K562 treated with DMSO at 1 percent for 12 hours (cell line): ENCODE results near the gene HERC2. TPM values are rescaled to one million over a fixed set of nuclear protein-coding genes. Genes with fewer than 3 reads are reported as not detected.

ENCODE experiments used
- total RNA-seq: library from RNA; unstranded; fragments of 300-600 nt; gene quantifications from 2 replicates; pipeline ENCODE4 v1.2.3, GENCODE V29; 2022; ENCODE audit not compliant: insufficient read depth

The HERC2 gene, protein sequence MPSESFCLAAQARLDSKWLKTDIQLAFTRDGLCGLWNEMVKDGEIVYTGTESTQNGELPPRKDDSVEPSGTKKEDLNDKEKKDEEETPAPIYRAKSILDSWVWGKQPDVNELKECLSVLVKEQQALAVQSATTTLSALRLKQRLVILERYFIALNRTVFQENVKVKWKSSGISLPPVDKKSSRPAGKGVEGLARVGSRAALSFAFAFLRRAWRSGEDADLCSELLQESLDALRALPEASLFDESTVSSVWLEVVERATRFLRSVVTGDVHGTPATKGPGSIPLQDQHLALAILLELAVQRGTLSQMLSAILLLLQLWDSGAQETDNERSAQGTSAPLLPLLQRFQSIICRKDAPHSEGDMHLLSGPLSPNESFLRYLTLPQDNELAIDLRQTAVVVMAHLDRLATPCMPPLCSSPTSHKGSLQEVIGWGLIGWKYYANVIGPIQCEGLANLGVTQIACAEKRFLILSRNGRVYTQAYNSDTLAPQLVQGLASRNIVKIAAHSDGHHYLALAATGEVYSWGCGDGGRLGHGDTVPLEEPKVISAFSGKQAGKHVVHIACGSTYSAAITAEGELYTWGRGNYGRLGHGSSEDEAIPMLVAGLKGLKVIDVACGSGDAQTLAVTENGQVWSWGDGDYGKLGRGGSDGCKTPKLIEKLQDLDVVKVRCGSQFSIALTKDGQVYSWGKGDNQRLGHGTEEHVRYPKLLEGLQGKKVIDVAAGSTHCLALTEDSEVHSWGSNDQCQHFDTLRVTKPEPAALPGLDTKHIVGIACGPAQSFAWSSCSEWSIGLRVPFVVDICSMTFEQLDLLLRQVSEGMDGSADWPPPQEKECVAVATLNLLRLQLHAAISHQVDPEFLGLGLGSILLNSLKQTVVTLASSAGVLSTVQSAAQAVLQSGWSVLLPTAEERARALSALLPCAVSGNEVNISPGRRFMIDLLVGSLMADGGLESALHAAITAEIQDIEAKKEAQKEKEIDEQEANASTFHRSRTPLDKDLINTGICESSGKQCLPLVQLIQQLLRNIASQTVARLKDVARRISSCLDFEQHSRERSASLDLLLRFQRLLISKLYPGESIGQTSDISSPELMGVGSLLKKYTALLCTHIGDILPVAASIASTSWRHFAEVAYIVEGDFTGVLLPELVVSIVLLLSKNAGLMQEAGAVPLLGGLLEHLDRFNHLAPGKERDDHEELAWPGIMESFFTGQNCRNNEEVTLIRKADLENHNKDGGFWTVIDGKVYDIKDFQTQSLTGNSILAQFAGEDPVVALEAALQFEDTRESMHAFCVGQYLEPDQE (N-terminal part only)
- total RNA-seq = 26.8 and 60.3 TPM in 2 replicates

DNA sequence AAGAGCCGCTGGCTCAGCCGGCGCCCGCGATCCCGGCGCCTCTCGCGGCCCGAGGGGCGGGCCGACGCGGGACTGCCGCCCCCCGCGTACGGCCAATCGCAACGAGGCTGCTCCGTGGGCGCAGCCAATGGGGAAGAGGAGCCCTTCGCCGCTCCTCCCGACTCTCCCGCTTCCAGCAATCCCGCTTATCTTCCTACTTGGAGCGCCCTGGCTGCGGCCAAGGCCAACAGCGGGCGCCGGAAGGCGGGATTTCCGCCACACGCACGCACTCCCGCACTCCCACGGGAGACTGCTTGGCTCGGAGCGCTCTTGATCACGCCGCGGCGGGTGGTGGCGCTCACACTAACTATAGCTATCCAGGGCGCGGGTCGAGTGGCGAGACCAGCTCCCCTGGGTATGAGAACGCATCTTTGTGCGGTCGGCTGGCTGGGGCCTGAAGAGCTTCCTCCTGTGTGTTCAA lies at the start of gene HERC2:
HERC2 (minus strand) TSS at position 51 of the 460 bp plus-strand sequence. CDS start 746 bp downstream, outside the sequence.

DNA sequence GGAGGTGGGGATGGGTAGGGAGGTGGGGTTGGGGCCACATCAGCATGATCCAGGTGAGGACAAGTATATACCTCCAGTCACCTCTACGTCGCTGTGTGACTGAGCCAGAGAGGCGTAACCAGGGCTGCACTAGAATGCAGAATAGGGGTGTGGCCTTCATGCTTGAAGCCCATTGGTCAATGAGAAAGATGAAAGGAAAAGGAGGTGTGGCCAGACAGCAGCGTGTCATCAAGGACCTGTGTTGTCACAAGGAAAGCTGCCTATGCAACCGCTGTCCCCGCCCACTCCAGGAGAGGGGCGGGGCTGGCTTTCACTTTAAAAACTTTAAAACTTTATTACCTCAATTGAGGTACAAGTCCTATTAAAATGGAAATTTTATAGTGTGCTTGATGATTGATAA lies 36.0 kb upstream of the HERC2 start, which contains the start of gene GOLGA6L24:
GOLGA6L24 (minus strand) TSS at position 101 of the 400 bp plus-strand sequence; CDS start at position 40, 61 bp downstream.

DNA sequence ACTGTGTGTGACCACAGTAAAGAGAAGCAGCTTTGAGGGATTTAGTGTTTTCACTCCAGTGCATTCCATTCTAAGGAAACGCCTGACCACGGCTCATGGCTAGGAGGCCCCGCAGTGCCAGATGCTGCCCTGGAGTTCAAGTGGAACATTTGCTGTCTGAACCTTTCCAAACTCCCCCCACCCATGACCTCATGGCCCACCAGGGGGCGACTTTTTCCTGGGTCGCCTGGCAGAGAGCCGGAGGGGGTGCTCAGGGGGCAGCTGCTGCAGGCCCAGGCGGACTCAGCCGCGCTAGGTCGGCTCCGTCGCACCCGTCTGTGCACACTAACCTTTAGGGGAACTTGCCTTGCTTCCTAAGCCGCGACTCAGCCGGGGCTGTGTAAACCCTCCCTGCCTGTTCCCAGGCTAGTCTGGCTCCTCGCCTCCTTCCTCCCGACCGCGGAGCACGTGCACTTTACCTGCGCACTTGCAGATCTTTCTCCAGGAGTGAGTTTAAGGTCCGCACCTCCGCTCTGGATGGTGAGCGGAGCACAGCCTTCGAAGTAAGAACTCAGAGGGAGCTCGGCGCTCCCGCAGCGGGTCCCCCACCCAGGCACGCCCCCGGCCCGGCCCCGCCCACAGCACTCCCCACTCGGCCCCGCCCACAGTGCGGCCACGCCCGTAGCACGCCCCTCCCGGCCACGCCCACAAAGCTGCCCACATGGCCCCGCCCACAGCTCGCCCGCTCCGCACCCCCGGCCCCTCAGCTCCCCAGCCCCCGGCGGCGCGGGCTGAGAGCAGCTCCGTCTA lies 223.0 kb downstream of the HERC2 start, which contains the start of gene OCA2:
OCA2 (minus strand) TSS at position 550 of the 789 bp plus-strand sequence. CDS start 17,441 bp downstream, outside the sequence.

Other genes with a start within 250 kb of the HERC2 start
- gene OCA2, start 222.9 kb downstream of the HERC2 start, total RNA-seq = 0.27 TPM in 1 of 2 replicates, not detected in the other
- gene GOLGA6L24, start 35.9 kb upstream of the HERC2 start, total RNA-seq = not detected in 2 replicates
- 0.17 TPM in 1 of 2 replicates, not detected in the other for gene GOLGA8F, start 56.5 kb upstream of the HERC2 start, total RNA-seq
- gene GOLGA8G, start 210.8 kb upstream of the HERC2 start, total RNA-seq = 0.15 and 0.19 TPM in 2 replicates
- gene GOLGA6L25, start 231.4 kb upstream of the HERC2 start, total RNA-seq = not detected in 2 replicates